ENCODE measurements around the gene BIRC2. TPM values are rescaled to one million over a fixed set of nuclear protein-coding genes. Genes with fewer than 3 reads are reported as not detected.

The BIRC2 gene
- total and polyA plus RNA-seq, 9 of the 15 experiments (the other 6 are each of a cell fraction or from before 2014, with no cell fraction given) = 14.3 to 45.9 (median 20.7) TPM

- TF ChIP-seq ZNF239 (CRISPR knock-in tag; IDR thresholded peaks at IDR 0.05) (peak; percentile 58; the same call in 1 of the 2 replicates), XRCC5 (IDR thresholded peaks at IDR 0.05; ENCODE audit: low read depth, low read length) (peak; percentile 39; the same call in 1 of the 2 replicates), ZNF518B (CRISPR knock-in tag; IDR thresholded peaks at IDR 0.05) (no peak), NFE2L1 (tag; IDR thresholded peaks at IDR 0.05; ENCODE audit: borderline replicate concordance, low read depth) (no peak), E2F6 (IDR thresholded peaks at IDR 0.05; ENCODE audit: borderline replicate concordance in 1 of 2, extremely low read depth in 1 of 2, insufficient read depth in 1 of 2, insufficient read length in 1 of 2, low read depth in 1 of 2, low read length in 1 of 2, poor library complexity in 1 of 2, severe bottlenecking in 1 of 2) (no peak), MITF (IDR thresholded peaks at IDR 0.05) (0 out of 2 replicates have a peak, but pooled peaks have one; percentile 11), ZNF3 (CRISPR knock-in tag; IDR thresholded peaks at IDR 0.05) (no peak), ZNF124 (CRISPR knock-in tag; IDR thresholded peaks at IDR 0.05) (no peak), EP400 (IDR thresholded peaks at IDR 0.05) (peak; percentile 59; the same call in 1 of the 2 replicates), BCL6 (CRISPR knock-in tag; IDR thresholded peaks at IDR 0.05) (no peak), NRF1 (conservative IDR thresholded peaks at IDR 0.05 in 1 of 2, IDR thresholded peaks at IDR 0.05 in 1 of 2) (no peak; a peak in 1 of 4 replicates), PTBP1 (IDR thresholded peaks at IDR 0.05; ENCODE audit: low read depth, low read length) (no peak), ZNF197 (CRISPR knock-in tag; IDR thresholded peaks at IDR 0.05; ENCODE audit: low read depth) (peak; percentile 51; the same call in 1 of the 2 replicates), KLF1 (tag; IDR thresholded peaks at IDR 0.05) (no peak)
- TF ChIP-seq, protein P1, sequence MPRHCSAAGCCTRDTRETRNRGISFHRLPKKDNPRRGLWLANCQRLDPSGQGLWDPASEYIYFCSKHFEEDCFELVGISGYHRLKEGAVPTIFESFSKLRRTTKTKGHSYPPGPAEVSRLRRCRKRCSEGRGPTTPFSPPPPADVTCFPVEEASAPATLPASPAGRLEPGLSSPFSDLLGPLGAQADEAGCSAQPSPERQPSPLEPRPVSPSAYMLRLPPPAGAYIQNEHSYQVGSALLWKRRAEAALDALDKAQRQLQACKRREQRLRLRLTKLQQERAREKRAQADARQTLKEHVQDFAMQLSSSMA (CRISPR knock-in tag; IDR thresholded peaks at IDR 0.05) = no peak
- TF ChIP-seq, protein P2, sequence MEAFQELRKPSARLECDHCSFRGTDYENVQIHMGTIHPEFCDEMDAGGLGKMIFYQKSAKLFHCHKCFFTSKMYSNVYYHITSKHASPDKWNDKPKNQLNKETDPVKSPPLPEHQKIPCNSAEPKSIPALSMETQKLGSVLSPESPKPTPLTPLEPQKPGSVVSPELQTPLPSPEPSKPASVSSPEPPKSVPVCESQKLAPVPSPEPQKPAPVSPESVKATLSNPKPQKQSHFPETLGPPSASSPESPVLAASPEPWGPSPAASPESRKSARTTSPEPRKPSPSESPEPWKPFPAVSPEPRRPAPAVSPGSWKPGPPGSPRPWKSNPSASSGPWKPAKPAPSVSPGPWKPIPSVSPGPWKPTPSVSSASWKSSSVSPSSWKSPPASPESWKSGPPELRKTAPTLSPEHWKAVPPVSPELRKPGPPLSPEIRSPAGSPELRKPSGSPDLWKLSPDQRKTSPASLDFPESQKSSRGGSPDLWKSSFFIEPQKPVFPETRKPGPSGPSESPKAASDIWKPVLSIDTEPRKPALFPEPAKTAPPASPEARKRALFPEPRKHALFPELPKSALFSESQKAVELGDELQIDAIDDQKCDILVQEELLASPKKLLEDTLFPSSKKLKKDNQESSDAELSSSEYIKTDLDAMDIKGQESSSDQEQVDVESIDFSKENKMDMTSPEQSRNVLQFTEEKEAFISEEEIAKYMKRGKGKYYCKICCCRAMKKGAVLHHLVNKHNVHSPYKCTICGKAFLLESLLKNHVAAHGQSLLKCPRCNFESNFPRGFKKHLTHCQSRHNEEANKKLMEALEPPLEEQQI (IDR thresholded peaks at IDR 0.05) = peak; percentile 96
- TF ChIP-seq, protein P3, sequence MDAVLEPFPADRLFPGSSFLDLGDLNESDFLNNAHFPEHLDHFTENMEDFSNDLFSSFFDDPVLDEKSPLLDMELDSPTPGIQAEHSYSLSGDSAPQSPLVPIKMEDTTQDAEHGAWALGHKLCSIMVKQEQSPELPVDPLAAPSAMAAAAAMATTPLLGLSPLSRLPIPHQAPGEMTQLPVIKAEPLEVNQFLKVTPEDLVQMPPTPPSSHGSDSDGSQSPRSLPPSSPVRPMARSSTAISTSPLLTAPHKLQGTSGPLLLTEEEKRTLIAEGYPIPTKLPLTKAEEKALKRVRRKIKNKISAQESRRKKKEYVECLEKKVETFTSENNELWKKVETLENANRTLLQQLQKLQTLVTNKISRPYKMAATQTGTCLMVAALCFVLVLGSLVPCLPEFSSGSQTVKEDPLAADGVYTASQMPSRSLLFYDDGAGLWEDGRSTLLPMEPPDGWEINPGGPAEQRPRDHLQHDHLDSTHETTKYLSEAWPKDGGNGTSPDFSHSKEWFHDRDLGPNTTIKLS (IDR thresholded peaks at IDR 0.05; ENCODE audit: borderline replicate concordance, low read depth) = no peak
Observed at GRCh38 chr11:102341844-102342318, 5.1 kb upstream of the BIRC2 start (continued).

All from K562 (cell line).